Left lung (tissue), 10 donors: Measurements from ENCODE around the gene MYO18A. TPM values are rescaled to one million over a fixed set of nuclear protein-coding genes. Genes with fewer than 3 reads are reported as not detected.

Experiments
- ATAC-seq: fragments of 200-7000 bp; cut with Tn5 transposase; one replicate; pipeline ENCODE4 v1.9.1; 2020; ENCODE audit warnings: moderate library complexity
- DNase-seq, 4 donors: peaks; one replicate each; pipeline ENCODE4 v3.0.0-alpha.2; 2013 to 2020
- H3K27ac ChIP-seq, 2 donors: fragments of 200-600 bp; sonication (generic) in 1 of 2; one replicate each; pipeline versions ENCODE4 v1.5.0 to v1.8.0; 2020 to 2021
- H3K27me3 ChIP-seq, 2 donors: fragments of 200-600 bp; sonication (generic) in 1 of 2; one replicate each; pipeline versions ENCODE4 v1.5.0 to v1.8.0; 2020 to 2021
- H3K36me3 ChIP-seq, 2 donors: fragments of 200-600 bp; sonication (generic) in 1 of 2; one replicate each; pipeline versions ENCODE4 v1.5.0 to v1.8.0; 2020 to 2021
- H3K4me1 ChIP-seq, 2 donors: fragments of 200-600 bp; one replicate each; pipeline ENCODE4 v1.8.0; 2021
- H3K4me3 ChIP-seq, 2 donors: fragments of 200-600 bp; sonication (generic) in 1 of 2; one replicate each; pipeline versions ENCODE4 v1.5.0 to v1.8.0; 2020 to 2021; ENCODE audit warnings: mild to moderate bottlenecking in 1 of 2
- H3K9me3 ChIP-seq, 2 donors: fragments of 200-600 bp; sonication (generic) in 1 of 2; one replicate each; pipeline versions ENCODE4 v1.5.0 to v1.8.0; 2020 to 2021
- CTCF ChIP-seq, 2 donors: fragments of 200-600 bp; sonication (generic) in 1 of 2; IDR thresholded peaks; one replicate each; pipeline versions ENCODE4 v1.5.0 to v1.8.0; 2021; ENCODE audit warnings: antibody characterized with exemption in 2 of 2
- intact Hi-C, 2 donors: fragments of 100-400 bp; cut with DNase I; formaldehyde crosslinking; loops; one replicate each; pipeline versions ENCODE4 v1.11.2 to v1.14.2; 2022
- polyA plus RNA-seq, 6 donors: library from polyadenylated mRNA; unstranded; fragments of 120-200 nt; gene quantifications; one replicate each; pipeline ENCODE4 v1.2.1, GENCODE V29; 2013; ENCODE audit not compliant: insufficient read length in 6 of 6
- total RNA-seq, 2 donors: library from RNA; stranded (reverse); fragmentation: NEBNext Ultra II Directional; extraction: Animal tissue kit (Norgen Biotek cat#: 25700); gene quantifications; one replicate each; pipeline ENCODE4 v1.2.1, GENCODE V29; 2021
- donor health status: DM: no; HTN: yes; CAD: no.
- donor health status: DM: no; HTN: no; CAD: no.

The MYO18A gene
- total and polyA plus RNA-seq, 8 donors, result 37.0 to 58.3 (median 40.4) TPM

- peak overlapping the region in 1 of 2 donors; percentile 57 for H3K27ac ChIP-seq
- H3K36me3 ChIP-seq, result peaks cover 0 to 78% of the 10 kb centered on the region in 2 donors
- intact Hi-C loops, result loop anchor here in 1 of 2 donors (10.0 kb wide), 1 partner anchor 141 kb away; no protein-coding TSS in a partner anchor
- TF ChIP-seq CTCF (IDR thresholded peaks at IDR 0.05), result peak in 1 of 2 donors; percentile 56
- no peak for DNase-seq
- H3K4me3 ChIP-seq, result no peak overlapping the region
- H3K4me1 ChIP-seq, result peaks cover 0 to 33% of the 10 kb centered on the region in 2 donors
- no peak for ATAC-seq
- no peaks in the 10 kb centered on the region for H3K27me3 ChIP-seq
- H3K9me3 ChIP-seq, result no peaks in the 10 kb centered on the region
Observed at GRCh38 chr17:29115961-29116803, 64.0 kb downstream of the MYO18A start.

- no peaks in the 10 kb centered on the region for H3K27me3 ChIP-seq
- intact Hi-C loops, result loop anchor here in 1 of 2 donors (10.0 kb wide), 1 partner anchor 141 kb away; no protein-coding TSS in a partner anchor
Observed at GRCh38 chr17:29115435-29115834, 64.8 kb downstream of the MYO18A start.

GRCh38 chr17:29114141-29114540 is 66.1 kb downstream of the MYO18A start:
- Histone ChIP-seq H3K4me3 (no peak overlapping the region), H3K36me3 (peaks cover 0 to 78% of the 10 kb centered on the region in 2 donors), H3K27ac (no peak overlapping the region), H3K9me3 (no peaks in the 10 kb centered on the region), H3K4me1 (peaks cover 0 to 33% of the 10 kb centered on the region in 2 donors), H3K27me3 (no peaks in the 10 kb centered on the region)
- intact Hi-C loops, result loop anchor here (5.0 to 10.0 kb wide), 2 partner anchors 139 to 147 kb away; no protein-coding TSS in a partner anchor
- ATAC-seq (no peak), DNase-seq (no peak)
- TF ChIP-seq CTCF (IDR thresholded peaks at IDR 0.05), result no peak

More at GRCh38 chr17:29115435-29115834, 64.8 kb downstream of the MYO18A start:
- Histone ChIP-seq H3K27ac (no peak overlapping the region), H3K4me3 (no peak overlapping the region), H3K36me3 (peaks cover 0 to 78% of the 10 kb centered on the region in 2 donors), H3K4me1 (peaks cover 0 to 33% of the 10 kb centered on the region in 2 donors), H3K9me3 (no peaks in the 10 kb centered on the region)
- no peak for ATAC-seq
- no peak for DNase-seq
- no peak for TF ChIP-seq CTCF (IDR thresholded peaks at IDR 0.05)

- Histone ChIP-seq H3K4me1 (peaks cover 2 to 39% of the 10 kb centered on the region in 2 donors), H3K36me3 (peaks cover 0 to 78% of the 10 kb centered on the region in 2 donors), H3K27ac (no peak overlapping the region), H3K9me3 (no peaks in the 10 kb centered on the region), H3K27me3 (no peaks in the 10 kb centered on the region), H3K4me3 (no peak overlapping the region)
- no peak for TF ChIP-seq CTCF (IDR thresholded peaks at IDR 0.05)
- DNase-seq (peak in 1 of 4 donors; percentile 44), ATAC-seq (no peak)
- intact Hi-C loops, result loop anchor here (5.0 to 10.0 kb wide), 2 partner anchors 139 to 146 kb away; no protein-coding TSS in a partner anchor
Observed at GRCh38 chr17:29113334-29113733, 66.9 kb downstream of the MYO18A start.

- ATAC-seq (no peak), DNase-seq (peak in 1 of 4 donors; percentile 41)
- TF ChIP-seq CTCF (IDR thresholded peaks at IDR 0.05), result no peak
- Histone ChIP-seq H3K9me3 (no peaks in the 10 kb centered on the region), H3K4me3 (no peak overlapping the region), H3K27me3 (no peaks in the 10 kb centered on the region), H3K36me3 (peaks cover 0 to 78% of the 10 kb centered on the region in 2 donors), H3K27ac (no peak overlapping the region), H3K4me1 (peaks cover 4 to 44% of the 10 kb centered on the region in 2 donors)
- intact Hi-C loops, result loop anchor here (5.0 to 10.0 kb wide), 2 partner anchors 138 to 146 kb away; no protein-coding TSS in a partner anchor
Observed at GRCh38 chr17:29112771-29113295, 67.4 kb downstream of the MYO18A start.
